A549 (cell line): Measurements from ENCODE around the gene MYH14. TPM values are rescaled to one million over a fixed set of nuclear protein-coding genes. Genes with fewer than 3 reads are reported as not detected.
A peak's percentile ranks its signal among the peaks of the same experiment; 100 is the strongest.

Source experiments
- ATAC-seq, 2 experiments: fragments of 200-7000 bp in 1 of 2; fragments of >200 bp in 1 of 2; cut with Nextera tagmentation in 1 of 2; cut with Tn5 transposase in 1 of 2; 3 replicates each; pipeline versions ENCODE4 v1.8.0 to v1.9.1; 2018 to 2020; ENCODE audit warnings: mild to moderate bottlenecking in 1 of 2, moderate library complexity in 1 of 2
- CTCF ChIA-PET: fragments of 300-600 bp; sonication (Branson Sonifier 250); formaldehyde crosslinking; extraction: SDS; loops from one replicate; lab custom pipeline; 2021; ENCODE audit warnings: antibody characterized with exemption, inconsistent platforms; lab: Yijun Ruan, JAX
- POLR2A ChIA-PET: fragments of 350-600 bp; formaldehyde crosslinking; extraction: SDS; loops from one replicate; lab custom pipeline; 2021; ENCODE audit warnings: antibody characterized with exemption, inconsistent platforms; lab: Yijun Ruan, JAX
- DNase-seq, 2 experiments: peaks; one replicate each; pipeline versions ENCODE4 v3.0.0 to v3.0.0-alpha.2; 2011 to 2016; ENCODE audit warnings: low read depth in 1 of 2, low spot score in 1 of 2
- FAIRE-seq: peaks from 2 replicates; lab custom pipeline; 2011; peaks lifted over from hg19 to GRCh38; lab: Jason Lieb, UNC
- H3K27ac ChIP-seq, 2 experiments: fragments of >200 bp; sonication (Bioruptor Twin); formaldehyde crosslinking; 3 replicates each; pipeline ENCODE4 v1.5.1; 2016 to 2017
- H3K4me1 ChIP-seq: fragments of >200 bp; sonication (Bioruptor Twin); formaldehyde crosslinking; 3 replicates; pipeline ENCODE4 v1.6.1; 2016
- H3K4me2 ChIP-seq: fragments of >200 bp; sonication (Bioruptor Twin); formaldehyde crosslinking; 3 replicates; pipeline ENCODE4 v1.6.1; 2016
- H3K4me3 ChIP-seq: fragments of >200 bp; sonication (Bioruptor Twin); formaldehyde crosslinking; 3 replicates; pipeline ENCODE4 v1.5.1; 2016
- H3K9me3 ChIP-seq: fragments of >200 bp; sonication (Bioruptor Twin); formaldehyde crosslinking; 3 replicates; pipeline ENCODE4 v1.6.1; 2016
- BCL3 ChIP-seq: fragments of >200 bp; sonication (Bioruptor Twin); formaldehyde crosslinking; IDR thresholded peaks from 3 replicates; pipeline ENCODE4 v1.6.1; 2016
- CBX2 ChIP-seq: fragments of 200-600 bp; sonication (generic); IDR thresholded peaks from 2 replicates; pipeline ENCODE4 v1.6.1; 2016; ENCODE audit warnings: low read depth, mild to moderate bottlenecking, borderline replicate concordance
- CEBPB ChIP-seq, 2 experiments: fragments of >200 bp in 1 of 2; sonication (Bioruptor Twin) in 1 of 2; formaldehyde crosslinking in 1 of 2; IDR thresholded peaks; 2 replicates each; pipeline ENCODE4 v1.6.1; 2012 to 2016
- CHD4 ChIP-seq: fragments of 200-600 bp; sonication (generic); IDR thresholded peaks from 2 replicates; pipeline ENCODE4 v1.6.1; 2016; ENCODE audit warnings: antibody characterized with exemption, mild to moderate bottlenecking, borderline replicate concordance
- CTCF ChIP-seq: fragments of >200 bp; sonication (Bioruptor Twin); formaldehyde crosslinking; IDR thresholded peaks from 3 replicates; pipeline ENCODE4 v1.5.1; 2016
- E2F6 ChIP-seq: IDR thresholded peaks from 2 replicates; pipeline ENCODE4 v1.6.1; 2012; ENCODE audit warnings: low read depth, borderline replicate concordance
- FOSB ChIP-seq: fragments of 250-450 bp; sonication (Bioruptor Pico); IDR thresholded peaks from 2 replicates; pipeline ENCODE4 v1.5.0; 2020; ENCODE audit warnings: mild to moderate bottlenecking, moderate library complexity
- FOSL2 ChIP-seq, 2 experiments: fragments of 450-650 bp in 1 of 2; fragments of >200 bp in 1 of 2; sonication (Bioruptor Twin) in 1 of 2; formaldehyde crosslinking; IDR thresholded peaks; 2 replicates each; pipeline versions ENCODE4 v1.5.0 to v1.6.1; 2016 to 2020; ENCODE audit warnings: mild to moderate bottlenecking in 1 of 2, moderate library complexity in 1 of 2
- HOXA7 ChIP-seq: fragments of 250-450 bp; sonication (Bioruptor Pico); IDR thresholded peaks from 2 replicates; pipeline ENCODE4 v1.5.0; 2020; ENCODE audit warnings: mild to moderate bottlenecking, moderate library complexity
- HOXB5 ChIP-seq: fragments of 250-450 bp; sonication (Bioruptor Pico); IDR thresholded peaks from 2 replicates; pipeline ENCODE4 v1.5.0; 2020; ENCODE audit warnings: mild to moderate bottlenecking, moderate library complexity
- JUN ChIP-seq, 2 experiments: fragments of >200 bp; sonication (Bioruptor Twin); formaldehyde crosslinking; IDR thresholded peaks; 2 replicates in 1 of 2; 3 replicates in 1 of 2; pipeline ENCODE4 v1.6.1; 2016 to 2017
- KDM1A ChIP-seq: fragments of 200-600 bp; sonication (generic); IDR thresholded peaks from 2 replicates; pipeline ENCODE4 v1.6.1; 2016; ENCODE audit warnings: low read depth, mild to moderate bottlenecking
- KDM5A ChIP-seq: fragments of 200-600 bp; sonication (generic); IDR thresholded peaks from 2 replicates; pipeline ENCODE4 v1.6.1; 2016; ENCODE audit warnings: antibody characterized with exemption, mild to moderate bottlenecking
- MAX ChIP-seq: IDR thresholded peaks from 2 replicates; pipeline ENCODE4 v1.6.1; 2012
- NR3C1 ChIP-seq: fragments of >200 bp; sonication (Bioruptor Twin); formaldehyde crosslinking; IDR thresholded peaks from 3 replicates; pipeline ENCODE4 v1.6.1; 2017
- PBX3 ChIP-seq: IDR thresholded peaks from 2 replicates; pipeline ENCODE4 v1.6.1; 2012
- PHF8 ChIP-seq: fragments of 200-600 bp; sonication (generic); IDR thresholded peaks from 2 replicates; pipeline ENCODE4 v1.6.1; 2016; ENCODE audit warnings: low read depth, mild to moderate bottlenecking, antibody characterized with exemption, moderate library complexity, borderline replicate concordance
- POLR2A ChIP-seq: IDR thresholded peaks from 2 replicates; pipeline ENCODE4 v1.6.1; 2012; ENCODE audit warnings: mild to moderate bottlenecking, low read length
- RAD21 ChIP-seq, 2 experiments: fragments of >200 bp in 1 of 2; sonication (Bioruptor Twin) in 1 of 2; formaldehyde crosslinking in 1 of 2; IDR thresholded peaks in 1 of 2; conservative IDR thresholded peaks in 1 of 2; 2 replicates in 1 of 2; 3 replicates in 1 of 2; pipeline ENCODE4 v1.6.1; 2012 to 2018; ENCODE audit warnings: inconsistent platforms in 1 of 2
- RARB ChIP-seq: fragments of 250-450 bp; sonication (Bioruptor Pico); IDR thresholded peaks from 2 replicates; pipeline ENCODE4 v1.8.0; 2021; ENCODE audit warnings: mild to moderate bottlenecking, moderate library complexity
- RCOR1 ChIP-seq: fragments of 150-350 bp; IDR thresholded peaks from 2 replicates; pipeline ENCODE4 v1.6.1; 2014; ENCODE audit warnings: antibody characterized with exemption, low read length, low read depth
- RNF2 ChIP-seq: fragments of 200-600 bp; sonication (generic); IDR thresholded peaks from 2 replicates; pipeline ENCODE4 v1.6.1; 2016; ENCODE audit warnings: low read depth, mild to moderate bottlenecking, antibody characterized with exemption, moderate library complexity, borderline replicate concordance
- SMC3 ChIP-seq: fragments of >200 bp; sonication (Bioruptor Twin); formaldehyde crosslinking; IDR thresholded peaks from 3 replicates; pipeline ENCODE4 v1.6.1; 2018; ENCODE audit warnings: inconsistent platforms
- SREBF2 ChIP-seq: fragments of 450-650 bp; IDR thresholded peaks from 2 replicates; pipeline ENCODE4 v1.6.1; 2014; ENCODE audit warnings: mild to moderate bottlenecking, moderate library complexity
- ZFP36 ChIP-seq: fragments of 450-650 bp; IDR thresholded peaks from 2 replicates; pipeline ENCODE4 v1.6.1; 2014; ENCODE audit warnings: borderline replicate concordance; ENCODE audit not compliant: partially characterized antibody
- ZSCAN20 ChIP-seq: fragments of 250-450 bp; sonication (Bioruptor Pico); IDR thresholded peaks from 2 replicates; pipeline ENCODE4 v1.8.0; 2022; ENCODE audit warnings: mild to moderate bottlenecking, moderate library complexity
- WGBS: methylation state at CpG from one replicate; pipeline ENCODE4 v1.1.6; 2017; ENCODE audit errors: missing lambda C conversion rate; 5-methylcytosine and 5-hydroxymethylcytosine counted together
- polyA plus RNA-seq, 4 experiments: library from polyadenylated mRNA; depleted of rRNA in 3 of 4; stranded (reverse); fragments of >200 nt; fragmentation: RNase III in 1 of 4; extraction: RNeasy Plus Mini Kit Qiagen cat#74134 plus additional on column Dnase treatment in 1 of 4; gene quantifications; 2 replicates in 3 of 4; 3 replicates in 1 of 4; pipeline ENCODE4 v1.2.3, GENCODE V29; 2011 to 2017

The MYH14 gene
- polyA plus RNA-seq, 2 of the 4 experiments (the other 2 are of a cell fraction): 4.0 to 7.0 TPM

GRCh38 chr19:50310759-50311465, 107.5 kb downstream of the MYH14 start:
- WGBS: 35% methylated on average over 10 of the region's 10 CpGs

GRCh38 chr19:50311723-50312635, 108.6 kb downstream of the MYH14 start:
- H3K4me3 ChIP-seq: peak overlapping the region; percentile 55
- H3K4me1 ChIP-seq: peaks cover 23% of the 10 kb centered on the region
- 19% methylated on average over 16 of the region's 42 CpGs for WGBS
- DNase-seq (peak; percentile 82 to 94), ATAC-seq (peak; percentile 52 to 78), FAIRE-seq (no peak)
- POLR2A ChIA-PET: interaction anchor here (1.0 kb wide), 1 partner anchor 17 kb away, joined by 6 read pairs; the partner anchor contains the start of gene KCNC3
- CTCF ChIA-PET: interaction anchor here (0.9 to 3.6 kb wide), 4 partner anchors 14 to 165 kb away, joined by 3 to 12 read pairs (median 8); partner anchors contain the start of gene KCNC3
- H3K9me3 ChIP-seq: no peaks in the 10 kb centered on the region
- H3K27ac ChIP-seq: peak overlapping the region; percentile 60 to 86
- peak overlapping the region; percentile 82 for H3K4me2 ChIP-seq
- TF ChIP-seq MAX (peak; percentile 68), NR3C1 (no peak), HOXA7 (no peak), PBX3 (no peak), JUN (IDR thresholded peaks at IDR 0.05) (0 out of 5 replicates have a peak, but pooled peaks of 1 of the 2 experiments have one; percentile 29), SREBF2 (no peak), FOSB (CRISPR knock-in tag) (no peak), RNF2 (no peak), POLR2A (peak; percentile 50), CEBPB (IDR thresholded peaks at IDR 0.05) (no peak), CTCF (no peak; the same call in 2 of the 3 replicates), KDM5A (no peak), PHF8 (no peak), SMC3 (no peak), RCOR1 (no peak), CBX2 (no peak), ZSCAN20 (CRISPR knock-in tag) (no peak), FOSL2 (IDR thresholded peaks at IDR 0.05) (no peak), FOSL2 (CRISPR knock-in tag; IDR thresholded peaks at IDR 0.05) (no peak), HOXB5 (no peak), RARB (CRISPR knock-in tag) (no peak)

More at GRCh38 chr19:50310759-50311465, 107.5 kb downstream of the MYH14 start:
- Histone ChIP-seq H3K4me1 (peaks cover 23% of the 10 kb centered on the region), H3K9me3 (no peaks in the 10 kb centered on the region), H3K4me2 (no peak overlapping the region), H3K4me3 (no peak overlapping the region), H3K27ac (no peak overlapping the region)
- ATAC-seq (no peak), FAIRE-seq (no peak), DNase-seq (no peak)
- ChIA-PET CTCF (interaction anchor here (0.6 to 3.6 kb wide), 4 partner anchors 18 to 362 kb away, joined by 3 to 12 read pairs (median 4); partner anchors contain the start of gene KCNC3), POLR2A (no interaction called here)
- TF ChIP-seq KDM1A (peak; percentile 69; the same call in 1 of the 2 replicates), PHF8 (no peak), CHD4 (peak; percentile 49; the same call in 1 of the 2 replicates), POLR2A (no peak), CEBPB (IDR thresholded peaks at IDR 0.05) (peak; percentile 28 to 51; a peak in 3 of 4 replicates), BCL3 (no peak), E2F6 (no peak), ZFP36 (peak; percentile 86), RAD21 (conservative IDR thresholded peaks at IDR 0.05 in 1 of 2, IDR thresholded peaks at IDR 0.05 in 1 of 2) (no peak), KDM5A (no peak)
